Activated CD8-positive, alpha-beta memory T cell treated with anti-CD3 and anti-CD28 coated beads, Interleukin-2, amount 10 ng/mL, durations not matched to agents 7 days and 5 days (primary cell): ENCODE measurements around the gene PTPRN2. TPM values are rescaled to one million over a fixed set of nuclear protein-coding genes. Genes with fewer than 3 reads are reported as not detected.

Experiments used
- ATAC-seq: fragments of 150-1000 bp; cut with Tn5 transposase; one replicate; pipeline ENCODE4 v1.10.0; 2021; ENCODE audit warnings: moderate library complexity
- CTCF ChIA-PET: fragments of 350-600 bp; sonication (Branson Sonifier 250); formaldehyde crosslinking; loops from one replicate; lab custom pipeline; 2021; ENCODE audit warnings: antibody characterized with exemption; lab: Charles Lee
- DNase-seq: peaks from one replicate; pipeline ENCODE4 v3.0.0-alpha.2; 2020
- H3K27ac Mint-ChIP-seq: one replicate; pipeline ENCODE4 v1.8.0; 2021; ENCODE audit warnings: mild to moderate bottlenecking, mixed read lengths
- H3K27me3 Mint-ChIP-seq: one replicate; pipeline ENCODE4 v1.8.0; 2021; ENCODE audit warnings: mixed read lengths
- H3K36me3 Mint-ChIP-seq: one replicate; pipeline ENCODE4 v1.8.0; 2021; ENCODE audit warnings: mild to moderate bottlenecking, mixed read lengths
- H3K4me1 Mint-ChIP-seq: one replicate; pipeline ENCODE4 v1.8.0; 2021; ENCODE audit warnings: mixed read lengths
- H3K4me3 Mint-ChIP-seq: one replicate; pipeline ENCODE4 v1.8.0; 2021; ENCODE audit warnings: mild to moderate bottlenecking, moderate library complexity, mixed read lengths
- H3K9me3 Mint-ChIP-seq: one replicate; pipeline ENCODE4 v1.8.0; 2022; ENCODE audit warnings: low read depth, mixed read lengths
- total RNA-seq, 2 experiments: library from RNA; stranded (reverse); gene quantifications; one replicate each; pipeline ENCODE4 v1.2.3, GENCODE V29; 2021

The PTPRN2 gene
- total RNA-seq, 2 experiments from 2014 or later: 3.2 to 5.7 TPM

DNA sequence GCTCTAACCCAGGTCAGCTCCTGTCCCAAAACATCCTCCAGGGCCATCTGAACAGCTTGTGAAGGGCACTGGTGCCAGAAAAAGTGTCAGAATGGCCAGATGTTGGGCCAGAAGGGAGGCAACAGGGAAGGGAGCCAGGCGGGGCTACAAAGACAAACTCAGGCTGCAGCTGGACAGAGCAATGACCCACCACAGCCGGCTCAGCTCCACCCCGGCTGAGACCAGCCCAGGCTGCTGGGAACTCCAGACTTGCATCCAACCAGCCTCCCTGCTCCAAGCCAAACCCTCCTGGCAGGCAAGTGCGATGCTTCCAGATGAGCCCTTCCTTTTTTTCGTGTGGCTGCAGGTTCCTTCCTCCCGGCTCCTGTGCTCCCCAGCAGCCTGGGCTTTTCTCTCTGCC is 466.9 kb downstream of the PTPRN2 start:
- CTCF ChIA-PET: no interaction called here
- Mint-ChIP-seq H3K9me3 (peaks cover 26% of the 10 kb centered on the region), H3K27ac (no peak overlapping the region), H3K4me1 (no peaks in the 10 kb centered on the region), H3K4me3 (no peak overlapping the region), H3K36me3 (peaks cover 2% of the 10 kb centered on the region), H3K27me3 (no peaks in the 10 kb centered on the region)
- ATAC-seq (no peak), DNase-seq (no peak)

DNA sequence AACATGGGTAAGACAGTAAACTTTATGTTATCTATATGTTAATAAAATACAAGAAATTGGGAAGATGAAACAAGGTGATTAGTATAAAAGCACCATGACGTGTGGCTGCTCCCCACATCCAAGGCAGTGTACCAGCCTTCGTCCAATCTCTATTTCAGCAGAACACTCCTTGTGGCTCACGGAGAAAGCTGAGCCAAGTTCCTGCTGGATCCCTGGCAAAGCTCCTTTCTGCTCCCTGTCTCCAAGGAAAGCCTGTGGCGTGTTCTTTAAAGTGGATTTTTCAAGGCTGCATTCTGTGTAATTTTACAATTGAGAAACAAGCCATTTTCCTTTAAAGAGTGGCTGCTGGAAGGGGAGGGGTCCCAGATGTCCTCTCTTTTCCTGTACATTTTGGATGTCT is 467.3 kb downstream of the PTPRN2 start:
- CTCF ChIA-PET: no interaction called here
- H3K9me3 Mint-ChIP-seq: peaks cover 26% of the 10 kb centered on the region

DNA sequence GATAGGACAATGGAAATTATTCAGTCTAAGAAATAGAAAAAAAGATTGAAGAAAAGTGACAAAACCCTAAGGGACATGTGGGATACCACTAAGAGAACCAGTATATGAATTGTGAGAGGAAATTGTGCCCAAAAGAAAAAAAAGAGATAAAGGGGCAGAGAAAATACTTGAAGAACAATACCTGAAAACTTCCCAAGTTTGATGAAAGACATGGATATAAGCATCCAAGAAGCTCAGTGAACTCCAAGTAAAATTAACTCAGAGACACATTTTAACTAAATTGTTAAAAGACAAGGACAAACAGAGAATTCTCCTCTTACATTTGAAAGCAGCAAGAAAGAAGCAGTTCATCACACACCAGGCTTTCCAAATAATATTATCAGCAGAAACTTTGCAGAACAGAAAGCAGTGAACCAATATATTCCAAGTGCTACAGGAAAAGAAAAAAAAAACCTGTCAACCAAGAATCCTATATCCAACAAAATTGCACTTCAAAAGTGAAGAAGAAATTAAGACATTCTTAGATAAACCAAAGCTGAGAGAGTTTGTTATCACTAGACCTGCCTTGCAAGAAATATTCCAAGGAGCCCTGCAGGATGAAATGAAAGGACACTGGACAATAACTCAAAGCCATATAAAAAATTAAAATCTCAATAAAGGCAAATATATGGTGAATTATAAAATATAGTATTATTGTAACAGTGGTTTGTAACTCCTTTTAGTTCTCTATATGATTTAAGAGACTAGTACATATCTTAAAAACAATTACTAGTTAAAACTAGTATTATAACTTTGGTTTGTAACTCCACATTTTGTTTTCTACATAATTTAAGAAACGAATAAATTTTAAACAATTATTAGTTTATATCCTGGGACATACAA is 470.0 kb downstream of the PTPRN2 start:
- H3K4me3 Mint-ChIP-seq: no peak overlapping the region
- ATAC-seq: no peak
- CTCF ChIA-PET: no interaction called here
- no peaks in the 10 kb centered on the region for H3K36me3 Mint-ChIP-seq
- H3K4me1 Mint-ChIP-seq: no peaks in the 10 kb centered on the region
- H3K9me3 Mint-ChIP-seq: peaks cover 31% of the 10 kb centered on the region
- no peaks in the 10 kb centered on the region for H3K27me3 Mint-ChIP-seq
- DNase-seq: no peak
- no peak overlapping the region for H3K27ac Mint-ChIP-seq

More for the DNA sequence above, 467.3 kb downstream of the PTPRN2 start:
- no peaks in the 10 kb centered on the region for H3K4me1 Mint-ChIP-seq
- H3K27ac Mint-ChIP-seq: no peak overlapping the region
- peaks cover under 1% of the 10 kb centered on the region for H3K36me3 Mint-ChIP-seq
- DNase-seq: no peak
- ATAC-seq: no peak
- no peak overlapping the region for H3K4me3 Mint-ChIP-seq
- H3K27me3 Mint-ChIP-seq: no peaks in the 10 kb centered on the region

DNA sequence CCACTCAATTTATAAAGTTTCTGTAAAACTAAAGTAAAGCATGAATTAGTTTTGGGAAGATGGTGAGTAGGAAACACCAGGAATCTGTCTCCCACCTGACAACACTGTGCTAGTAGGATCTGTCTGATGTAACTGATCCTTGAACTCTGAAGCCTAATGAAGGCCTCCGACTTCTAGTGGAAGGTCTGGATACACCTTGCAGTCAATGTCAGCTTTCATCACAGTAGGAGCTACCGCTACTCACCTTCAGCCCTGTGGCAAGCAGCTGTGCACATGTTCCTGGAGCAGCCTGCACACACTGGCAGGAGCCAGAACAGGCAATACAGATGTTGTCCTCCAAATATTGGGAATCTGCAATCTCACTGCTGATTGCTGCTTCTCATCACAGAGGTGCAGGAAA is 471.4 kb downstream of the PTPRN2 start:
- H3K4me1 Mint-ChIP-seq: no peaks in the 10 kb centered on the region
- ATAC-seq: no peak
- no peaks in the 10 kb centered on the region for H3K27me3 Mint-ChIP-seq
- DNase-seq: no peak
- H3K27ac Mint-ChIP-seq: no peak overlapping the region
- peaks cover 26% of the 10 kb centered on the region for H3K9me3 Mint-ChIP-seq
- no peak overlapping the region for H3K4me3 Mint-ChIP-seq
- CTCF ChIA-PET: no interaction called here
- no peaks in the 10 kb centered on the region for H3K36me3 Mint-ChIP-seq

DNA sequence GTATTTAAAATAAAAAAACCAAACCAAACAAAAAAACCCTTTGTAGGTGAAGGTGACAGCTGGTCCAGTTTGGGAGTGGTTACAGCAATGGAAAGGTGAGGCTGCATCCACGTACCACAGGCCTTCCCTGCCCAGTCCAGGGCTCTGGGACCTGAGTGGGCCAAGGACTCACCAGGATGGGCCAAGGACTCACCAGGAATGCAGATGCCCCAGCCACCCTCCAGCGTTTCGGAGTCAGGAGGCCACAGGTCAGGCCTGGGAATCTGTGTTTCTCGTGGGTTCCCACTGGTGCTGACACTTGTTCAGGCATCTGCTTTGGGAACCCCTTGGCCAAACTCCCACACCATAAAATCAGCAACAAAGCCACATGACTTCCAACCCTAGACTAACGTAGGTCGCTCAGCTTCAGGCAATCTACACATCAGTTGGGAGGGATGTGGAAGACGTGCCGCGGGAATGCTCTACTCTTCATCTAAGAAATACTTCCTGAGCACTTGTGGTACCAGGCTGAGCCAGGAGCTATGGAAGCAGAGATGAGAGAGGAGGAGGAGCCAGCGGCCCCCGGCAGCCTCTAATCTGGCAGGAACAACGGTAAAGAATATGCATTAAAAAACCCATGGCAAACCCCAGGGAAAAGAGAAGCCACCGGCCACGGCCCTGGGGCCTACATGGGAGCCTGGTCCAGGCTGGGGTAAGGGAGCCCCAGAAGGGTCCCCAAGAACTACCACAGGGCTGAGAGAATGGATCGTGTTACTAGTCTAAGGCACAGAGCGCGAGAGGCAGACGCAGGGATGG is 473.4 kb downstream of the PTPRN2 start:
- no peaks in the 10 kb centered on the region for H3K4me1 Mint-ChIP-seq
- H3K27me3 Mint-ChIP-seq: no peaks in the 10 kb centered on the region
- H3K36me3 Mint-ChIP-seq: no peaks in the 10 kb centered on the region
- peaks cover 31% of the 10 kb centered on the region for H3K9me3 Mint-ChIP-seq
- ATAC-seq (no peak), DNase-seq (no peak)
- CTCF ChIA-PET: no interaction called here
- H3K4me3 Mint-ChIP-seq: no peak overlapping the region
- H3K27ac Mint-ChIP-seq: no peak overlapping the region

DNA sequence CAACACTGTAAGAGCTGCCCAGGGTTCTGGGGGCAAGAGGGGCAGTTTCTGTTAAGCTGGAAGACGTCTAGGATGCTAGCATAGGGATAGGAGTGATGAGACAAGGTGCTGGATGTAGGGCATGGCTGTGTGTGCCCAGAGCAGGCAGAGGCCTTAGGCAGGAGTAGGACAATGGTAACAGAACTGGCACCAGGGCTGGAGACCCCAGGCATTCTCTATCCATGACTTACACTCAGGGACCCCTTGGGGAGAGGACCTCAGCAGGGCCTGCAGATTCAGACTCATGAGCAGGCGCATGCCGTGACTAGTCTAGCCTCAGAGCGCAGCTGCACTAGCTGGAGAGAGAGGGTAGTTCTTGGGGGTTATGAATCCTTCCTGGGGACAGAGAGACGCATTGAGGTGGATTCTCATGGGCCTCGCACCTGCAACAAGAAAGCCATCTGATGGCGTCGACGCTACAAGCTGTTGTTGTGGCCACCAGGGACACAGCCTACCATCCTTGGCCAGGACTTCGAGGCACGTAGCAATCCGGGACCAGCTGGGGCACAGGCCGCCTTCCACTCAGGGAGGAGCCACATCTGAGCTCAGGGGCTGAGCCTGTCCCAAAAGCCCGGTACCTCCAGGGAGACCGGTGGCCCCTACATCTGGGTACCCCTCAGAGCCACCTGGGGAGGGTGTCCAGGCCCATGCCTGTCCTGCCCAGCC is 474.1 kb downstream of the PTPRN2 start:
- Mint-ChIP-seq H3K27ac (no peak overlapping the region), H3K4me3 (no peak overlapping the region), H3K36me3 (no peaks in the 10 kb centered on the region), H3K9me3 (peaks cover 30% of the 10 kb centered on the region), H3K4me1 (no peaks in the 10 kb centered on the region), H3K27me3 (no peaks in the 10 kb centered on the region)
- ATAC-seq (no peak), DNase-seq (no peak)
- CTCF ChIA-PET: no interaction called here

DNA sequence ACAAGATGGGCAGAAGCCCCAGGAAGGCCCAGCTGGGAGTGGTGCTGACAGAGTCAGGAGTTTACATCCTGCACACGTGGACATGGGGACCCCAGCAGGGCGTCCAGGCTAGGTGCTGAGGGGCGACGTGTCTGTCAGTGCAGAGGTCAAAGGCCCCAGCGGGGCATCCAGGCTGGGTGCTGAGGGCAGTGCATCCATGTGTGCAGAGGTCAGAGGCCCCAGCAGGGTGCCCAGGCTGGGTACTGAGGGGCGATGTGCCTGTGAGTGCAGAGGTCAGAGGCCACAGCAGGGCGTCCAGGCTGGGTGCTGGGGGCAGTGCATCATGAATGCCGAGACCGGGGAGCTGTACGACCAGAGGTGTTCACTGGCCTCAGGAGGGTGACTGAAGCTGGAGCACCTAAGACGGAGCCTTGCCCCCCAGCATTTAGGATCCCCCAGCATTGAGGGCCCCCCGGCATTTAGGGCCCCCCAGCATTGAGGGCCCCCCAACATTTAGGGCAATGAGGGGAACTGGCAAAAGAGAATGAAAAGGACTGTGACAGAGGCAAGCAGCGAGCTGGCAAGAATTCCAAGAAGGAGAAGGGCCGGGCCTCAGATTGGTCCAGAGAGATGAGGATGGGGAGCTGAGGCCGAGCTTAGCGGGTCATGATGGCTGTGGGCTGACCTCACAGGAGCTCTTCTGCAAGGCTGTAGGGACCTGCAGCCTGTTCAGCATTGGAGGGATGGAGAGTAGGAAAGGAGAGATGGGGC is 474.9 kb downstream of the PTPRN2 start:
- Mint-ChIP-seq H3K9me3 (peaks cover 30% of the 10 kb centered on the region), H3K27ac (no peak overlapping the region), H3K4me1 (no peaks in the 10 kb centered on the region), H3K36me3 (no peaks in the 10 kb centered on the region), H3K4me3 (no peak overlapping the region), H3K27me3 (no peaks in the 10 kb centered on the region)
- no peak for DNase-seq
- ATAC-seq: no peak
- CTCF ChIA-PET: no interaction called here

DNA sequence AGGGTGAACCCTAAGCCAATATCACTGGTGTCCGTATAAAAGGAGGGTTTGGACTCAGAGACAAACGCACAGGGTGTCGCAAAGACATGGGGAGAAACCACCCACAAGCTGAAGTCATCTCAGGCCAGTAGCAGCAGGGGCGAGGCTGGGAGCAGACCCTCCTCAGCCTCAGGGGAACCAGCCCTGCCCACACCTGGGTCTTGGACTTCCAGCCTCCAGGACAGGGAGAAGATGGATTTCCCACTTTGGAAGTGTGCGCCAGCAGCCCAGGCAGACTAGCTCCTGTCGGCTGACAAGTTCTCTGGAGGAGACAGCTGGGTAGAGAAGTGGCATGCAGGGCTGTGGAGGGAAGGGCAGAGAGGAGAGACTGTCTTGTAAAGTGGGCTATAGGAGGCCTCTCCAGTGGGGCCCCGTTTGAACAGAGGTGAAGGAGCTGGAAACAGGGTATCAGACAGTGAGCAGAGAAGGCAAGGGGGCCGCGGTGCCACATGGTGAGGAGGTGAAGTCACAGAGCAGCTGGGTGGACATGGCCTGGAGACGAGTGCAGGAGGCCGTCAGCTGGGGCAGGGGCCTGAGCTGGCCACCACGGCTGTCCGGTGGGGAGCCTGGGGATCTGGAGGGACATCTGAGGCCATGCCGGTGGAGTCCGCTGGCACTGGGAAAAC is 475.6 kb downstream of the PTPRN2 start:
- ATAC-seq: no peak
- Mint-ChIP-seq H3K36me3 (no peaks in the 10 kb centered on the region), H3K4me3 (no peak overlapping the region), H3K27ac (no peak overlapping the region), H3K4me1 (no peaks in the 10 kb centered on the region), H3K9me3 (peaks cover 23% of the 10 kb centered on the region), H3K27me3 (no peaks in the 10 kb centered on the region)
- DNase-seq: no peak
- CTCF ChIA-PET: no interaction called here

DNA sequence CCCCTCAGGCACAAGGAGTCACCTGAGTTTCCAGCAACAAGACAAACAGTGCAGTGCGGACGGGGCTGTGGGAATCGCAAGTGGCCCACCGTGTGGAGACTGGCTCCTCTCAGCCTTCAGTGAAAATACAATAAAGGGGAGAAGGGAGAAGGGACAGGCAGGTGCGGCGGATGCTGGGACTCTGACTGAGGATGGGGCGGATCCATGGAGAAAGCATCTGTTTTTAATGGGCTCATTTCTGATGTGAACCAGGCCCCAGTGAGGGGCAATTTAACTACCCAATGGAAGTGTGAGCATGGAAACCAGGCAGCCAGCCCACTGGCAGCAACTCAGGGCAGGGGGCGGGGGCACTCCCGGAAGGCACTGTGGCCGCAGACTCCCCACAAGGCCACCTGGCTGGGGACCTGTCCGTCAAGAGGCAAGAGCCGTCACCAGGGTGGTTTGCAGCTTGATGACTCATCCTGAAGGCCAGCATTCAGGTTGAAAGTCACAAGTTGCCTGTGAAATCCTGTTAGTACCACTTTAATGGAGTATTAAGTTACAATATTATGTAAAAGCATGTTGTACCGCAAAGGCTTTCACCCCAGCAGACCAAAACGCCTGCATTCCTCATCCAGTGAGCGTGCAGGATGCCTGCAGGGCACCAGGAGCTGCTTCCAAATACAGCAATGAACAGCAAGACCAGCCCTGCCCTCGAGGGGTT is 476.4 kb downstream of the PTPRN2 start:
- H3K4me3 Mint-ChIP-seq: no peak overlapping the region
- H3K36me3 Mint-ChIP-seq: no peaks in the 10 kb centered on the region
- DNase-seq: no peak
- no peaks in the 10 kb centered on the region for H3K4me1 Mint-ChIP-seq
- H3K27ac Mint-ChIP-seq: no peak overlapping the region
- no peak for ATAC-seq
- no peaks in the 10 kb centered on the region for H3K27me3 Mint-ChIP-seq
- CTCF ChIA-PET: no interaction called here
- H3K9me3 Mint-ChIP-seq: peaks cover 18% of the 10 kb centered on the region

DNA sequence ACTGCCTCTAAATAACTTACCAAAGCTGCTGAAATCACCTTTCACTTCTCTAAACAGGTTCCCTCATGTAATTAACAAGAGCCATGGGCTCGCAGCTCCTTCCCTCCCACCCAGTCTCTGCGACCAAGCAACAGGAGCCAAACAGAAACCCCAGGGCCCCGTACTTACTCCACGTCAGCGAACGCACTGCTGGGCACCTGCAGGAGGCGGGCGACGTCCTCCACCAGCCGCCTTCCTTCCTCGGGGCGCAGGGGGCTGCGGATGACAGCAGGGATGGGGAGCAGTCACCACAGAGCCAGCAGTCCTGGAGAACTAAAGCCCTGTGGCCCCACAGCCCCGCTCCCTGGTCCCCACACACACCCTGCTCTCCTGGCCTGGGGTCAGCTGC is 477.0 kb downstream of the PTPRN2 start:
- ATAC-seq (no peak), DNase-seq (no peak)
- H3K4me1 Mint-ChIP-seq: no peaks in the 10 kb centered on the region
- H3K4me3 Mint-ChIP-seq: no peak overlapping the region
- no peaks in the 10 kb centered on the region for H3K36me3 Mint-ChIP-seq
- H3K9me3 Mint-ChIP-seq: peaks cover 18% of the 10 kb centered on the region
- CTCF ChIA-PET: no interaction called here
- no peaks in the 10 kb centered on the region for H3K27me3 Mint-ChIP-seq
- H3K27ac Mint-ChIP-seq: no peak overlapping the region

DNA sequence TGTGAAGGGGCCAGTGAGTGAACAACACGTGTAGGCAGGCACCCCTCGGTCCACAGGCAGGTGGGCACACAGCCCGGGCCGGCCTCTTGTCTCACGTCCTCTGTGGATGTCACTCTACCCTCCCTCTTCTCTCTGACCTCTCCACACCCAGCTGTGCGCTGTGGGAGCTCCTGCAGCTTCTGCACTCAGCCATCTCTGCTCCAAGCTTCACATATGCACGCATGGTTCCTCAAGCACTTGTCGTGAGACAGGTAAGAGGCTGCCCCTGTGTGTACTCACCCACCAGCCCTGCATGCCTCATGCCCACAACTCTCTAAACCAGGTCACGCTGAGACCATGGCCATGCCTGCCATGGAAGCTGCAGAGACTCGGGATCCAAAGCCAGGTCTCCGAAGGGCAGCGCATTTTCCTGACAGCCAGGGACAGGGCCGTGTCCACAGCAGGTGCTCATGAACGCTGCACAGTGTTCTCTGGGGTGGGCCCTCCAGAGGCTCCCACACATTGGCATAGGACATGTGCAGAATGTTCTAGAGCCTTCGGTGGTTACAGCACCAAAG is 477.5 kb downstream of the PTPRN2 start:
- ATAC-seq (no peak), DNase-seq (no peak)
- Mint-ChIP-seq H3K4me1 (no peaks in the 10 kb centered on the region), H3K27ac (no peak overlapping the region), H3K9me3 (peaks cover 17% of the 10 kb centered on the region), H3K36me3 (no peaks in the 10 kb centered on the region), H3K27me3 (no peaks in the 10 kb centered on the region), H3K4me3 (no peak overlapping the region)
- CTCF ChIA-PET: no interaction called here
